GM21447 (cell line): ENCODE measurements around the gene STON2.
"Not testable (repeated sequence)": the region's sequence is repeated elsewhere in the genome, so short reads cannot be mapped to it uniquely, and the experiment has no call there.

ENCODE experiments used
- ATAC-seq: cut with Tn5 transposase; IDR thresholded peaks from one replicate; pipeline ENCODE4 v1.9.1; 2021; ENCODE audit not compliant: unreplicated experiment

The STON2 gene

GRCh38 chr14:81233615-81234014 is 166.5 kb downstream of the STON2 start:
- no peak for ATAC-seq

- ATAC-seq, result no peak
Observed at GRCh38 chr14:81231540-81231939, 168.6 kb downstream of the STON2 start.

GRCh38 chr14:81224222-81224621 is 175.9 kb downstream of the STON2 start:
- no peak for ATAC-seq

GRCh38 chr14:81223788-81224187 is 176.3 kb downstream of the STON2 start:
- not testable (repeated sequence) for ATAC-seq

- no peak for ATAC-seq
Observed at GRCh38 chr14:81222691-81223090, 177.4 kb downstream of the STON2 start.

- ATAC-seq, result no peak
Observed at GRCh38 chr14:81222126-81222525, 178.0 kb downstream of the STON2 start.

- ATAC-seq, result no peak
Observed at GRCh38 chr14:81221579-81222102, 178.5 kb downstream of the STON2 start.

- ATAC-seq, result peak; percentile 70
Observed at GRCh38 chr14:81220830-81221578, 179.1 kb downstream of the STON2 start, which contains the start of gene GTF2A1. GTF2A1 (minus strand) TSS chr14:81220959; CDS start chr14:81220518, 441 bp downstream.

GRCh38 chr14:81220580-81220829 is 179.6 kb downstream of the STON2 start:
- no peak for ATAC-seq

- no peak for ATAC-seq
Observed at GRCh38 chr14:81219759-81220579, 180.2 kb downstream of the STON2 start.

- peak; percentile 63 for ATAC-seq
Observed at GRCh38 chr14:81219210-81219758, 180.8 kb downstream of the STON2 start.

- peak; percentile 69 for ATAC-seq
Observed at GRCh38 chr14:81211844-81212243, 188.3 kb downstream of the STON2 start.
